NCI-H2196 treated with DMSO at 0.1 percent for 48 hours (cell line): ENCODE results near the gene ODAD2.

Experiments used
- DNase-seq: peaks from one replicate; lab custom pipeline; 2025; ENCODE audit not compliant: unreplicated experiment; lab: John Stamatoyannopoulos, UW

ODAD2 gene

DNA sequence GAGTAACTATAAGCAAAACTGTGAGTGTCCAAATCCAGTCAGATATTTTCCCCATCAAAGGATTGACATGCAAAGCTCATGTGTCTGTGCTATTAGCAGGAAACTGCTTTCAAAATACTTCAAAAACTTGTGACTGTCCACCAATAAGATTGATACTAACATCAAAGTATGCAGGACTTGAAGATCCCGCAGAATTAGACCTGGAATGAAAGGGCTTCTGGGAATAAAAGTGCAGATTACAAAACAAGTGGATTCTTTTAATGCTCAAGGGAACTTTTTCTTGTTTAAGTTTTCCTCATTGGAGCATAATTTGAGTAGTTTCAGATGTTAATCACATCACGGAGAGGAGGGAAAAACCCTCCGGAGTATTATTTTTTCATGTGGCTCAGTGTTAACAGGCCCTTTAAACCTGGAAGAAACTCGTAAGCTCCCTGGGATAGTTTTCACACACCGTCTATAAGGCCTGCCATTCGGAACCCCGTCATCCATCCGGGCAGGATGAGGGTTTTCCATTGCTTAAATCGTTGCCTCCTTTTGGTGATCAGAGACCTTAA is 219.3 kb downstream of the ODAD2 start:
- no peak for DNase-seq

DNA sequence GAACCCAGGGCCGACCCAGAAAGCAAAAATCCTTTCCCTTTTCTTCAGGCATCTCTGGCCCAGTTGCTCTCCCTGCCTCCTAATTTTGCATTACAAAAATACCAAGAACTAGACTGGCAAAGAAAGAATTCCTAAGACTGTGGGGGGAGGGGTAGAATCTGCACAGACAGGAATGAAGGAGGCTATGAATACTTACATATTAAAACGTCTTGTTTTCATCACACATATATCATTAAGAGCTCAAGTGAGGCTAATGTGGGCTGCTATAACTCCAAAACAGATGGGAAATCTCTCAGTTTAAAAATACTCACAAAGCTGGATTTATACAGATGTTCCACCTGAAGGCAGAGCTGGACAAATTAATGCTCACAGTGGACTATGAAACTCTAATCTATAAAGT is 224.0 kb downstream of the ODAD2 start:
- DNase-seq = no peak

DNA sequence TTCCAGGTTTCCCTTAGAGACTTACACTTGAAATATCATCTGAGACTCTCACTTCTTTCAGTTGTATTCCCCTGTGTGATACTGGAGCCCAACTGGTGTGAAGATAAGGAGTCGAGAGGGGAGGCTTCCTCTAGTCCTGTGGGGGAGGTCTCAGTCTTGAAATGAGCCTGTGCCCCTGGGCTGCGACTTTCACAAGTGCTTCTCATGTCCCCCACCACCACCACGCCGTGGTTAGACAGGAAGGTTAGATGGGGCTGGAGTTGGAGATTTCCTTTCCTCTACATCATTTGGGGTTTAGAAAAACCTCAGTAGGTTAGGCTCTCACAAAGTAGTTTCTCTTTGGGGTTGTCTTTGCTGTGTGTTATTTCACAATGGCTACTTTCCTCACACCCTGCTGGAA is 227.6 kb downstream of the ODAD2 start:
- DNase-seq = no peak

DNA sequence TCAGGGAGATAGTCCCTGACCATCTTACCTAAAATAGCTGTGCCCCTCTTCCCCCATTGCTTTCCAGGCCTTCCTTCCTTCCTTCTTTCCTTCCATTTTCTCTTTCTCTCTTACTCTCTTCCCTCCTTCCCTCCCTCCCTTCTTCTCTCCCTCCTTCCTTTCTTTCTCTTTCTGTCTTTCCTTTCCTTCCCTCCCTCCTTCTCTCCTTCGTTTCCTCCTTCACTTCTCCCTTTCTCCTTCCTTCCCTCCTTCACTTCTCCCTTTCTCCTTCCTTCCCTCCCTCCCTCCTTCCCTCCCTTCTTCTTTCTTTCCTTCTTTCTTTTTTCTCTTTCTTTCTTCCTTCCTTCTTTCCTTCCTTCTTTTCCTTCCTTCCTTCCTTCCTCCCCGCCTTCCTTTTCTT is 228.7 kb downstream of the ODAD2 start:
- no peak for DNase-seq
